Cardiac septum (tissue), 1 donor: ENCODE measurements around the gene ENAH. TPM values are rescaled to one million over a fixed set of nuclear protein-coding genes. Genes with fewer than 3 reads are reported as not detected.
A peak's percentile ranks its signal among the peaks of the same experiment; 100 is the strongest.
"Not testable (repeated sequence)": the region's sequence is repeated elsewhere in the genome, so short reads cannot be mapped to it uniquely, and the experiment has no call there.

Experiments used
- DNase-seq: peaks from one replicate; pipeline ENCODE4 v3.0.0-alpha.2; 2020; ENCODE audit warnings: low spot score
- intact Hi-C: fragments of 100-400 bp; cut with DNase I; formaldehyde crosslinking; loops from one replicate; pipeline ENCODE4 v1.14.0; 2022
- long read RNA-seq: library from polyadenylated mRNA; unstranded; transcript quantifications from one replicate; pipeline ENCODE4 v2.0.0, GENCODE V29; 2021
- total RNA-seq: library from RNA; stranded (reverse); fragmentation: NEBNext Ultra II Directional; extraction: Animal tissue kit (Norgen Biotek cat#: 25700); gene quantifications from one replicate; pipeline ENCODE4 v1.2.1, GENCODE V29; 2021
- donor health status: DM: no; HTN: no; CAD: no.

ENAH gene
- 195 TPM for total RNA-seq
- long read RNA-seq, full-length matches to known transcripts, result 15 of 63 reads
- long read RNA-seq, partial matches to known transcripts, result 14 of 63 reads
- long read RNA-seq, other reads (novel, unspliced or antisense), result 34 of 63 reads

DNA sequence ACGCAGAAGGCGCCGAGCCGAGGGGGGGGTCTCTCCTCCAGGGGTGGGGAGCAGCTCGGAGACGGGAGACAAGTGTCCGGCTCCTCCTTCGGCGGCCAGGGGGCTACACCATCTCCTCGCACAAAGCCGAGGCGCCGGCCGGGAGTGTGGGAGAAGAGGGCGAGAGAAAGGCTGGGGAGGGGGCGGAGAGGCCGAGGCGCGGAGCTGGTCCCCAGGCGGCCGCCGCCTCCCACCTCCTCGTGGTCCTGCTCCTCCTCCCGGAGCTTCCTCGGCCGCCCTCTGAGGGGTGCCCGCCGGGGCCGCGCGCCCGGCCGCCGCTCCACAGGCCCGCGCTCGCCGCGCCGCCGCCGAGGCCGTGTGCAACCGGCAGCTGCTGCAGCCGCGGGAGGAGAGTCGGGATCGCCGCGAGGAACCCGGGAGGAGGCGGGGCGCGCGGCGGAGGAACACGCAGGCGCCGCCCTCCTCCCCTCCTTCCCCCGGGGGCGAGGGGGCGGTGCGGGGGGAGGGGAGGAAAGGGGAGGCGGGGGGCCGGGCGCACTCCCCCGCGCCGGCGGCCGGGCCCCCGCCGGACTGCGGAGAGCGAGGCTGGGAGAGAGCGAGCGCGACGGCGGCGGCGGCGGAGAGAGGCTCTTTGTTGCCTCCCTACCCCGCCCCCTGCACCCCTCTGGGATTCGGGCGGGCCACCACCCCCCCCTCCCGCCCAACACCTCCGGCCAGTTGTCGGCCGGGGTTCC is at the start of gene ENAH:
ENAH (minus strand) TSS at position 395 of the 734 bp plus-strand sequence. CDS start 433 bp downstream, outside the sequence.
- DNase-seq, result peak; percentile 89

DNA sequence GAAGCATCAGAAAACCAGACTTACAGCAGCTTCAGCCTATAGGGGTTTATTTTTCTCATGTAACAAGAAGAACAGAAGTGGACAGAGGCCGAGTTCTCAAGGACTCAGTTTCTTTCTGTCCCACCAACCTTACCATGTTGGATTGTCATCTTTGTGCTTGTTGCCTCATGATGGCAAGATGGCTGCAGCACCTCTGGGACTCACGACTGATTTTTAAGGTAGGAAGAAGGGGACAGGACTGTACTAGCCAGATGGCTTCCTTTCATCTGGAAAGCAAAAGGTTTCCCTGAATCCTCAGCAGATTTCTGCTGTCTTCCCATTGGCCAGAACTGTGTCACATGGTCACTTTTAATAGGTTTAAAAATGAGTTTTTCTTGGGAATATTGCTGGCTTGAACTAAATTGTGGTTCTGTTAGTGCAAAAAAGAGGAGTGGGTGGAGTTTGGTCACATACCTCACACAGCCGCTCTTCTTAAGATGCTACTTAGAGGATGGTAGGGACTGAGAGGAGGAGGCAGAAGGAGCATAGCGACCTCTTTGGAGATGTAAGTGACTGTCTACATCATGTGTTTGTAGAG is 48.1 kb upstream of the ENAH start:
- DNase-seq, result no peak
- intact Hi-C loops, result no loop called here

More for the DNA sequence above, at the start of gene ENAH:
- intact Hi-C loops, result loop anchor here (5.0 kb wide), 4 partner anchors 71 to 344 kb away; partner anchors contain the start of gene SDE2

DNA sequence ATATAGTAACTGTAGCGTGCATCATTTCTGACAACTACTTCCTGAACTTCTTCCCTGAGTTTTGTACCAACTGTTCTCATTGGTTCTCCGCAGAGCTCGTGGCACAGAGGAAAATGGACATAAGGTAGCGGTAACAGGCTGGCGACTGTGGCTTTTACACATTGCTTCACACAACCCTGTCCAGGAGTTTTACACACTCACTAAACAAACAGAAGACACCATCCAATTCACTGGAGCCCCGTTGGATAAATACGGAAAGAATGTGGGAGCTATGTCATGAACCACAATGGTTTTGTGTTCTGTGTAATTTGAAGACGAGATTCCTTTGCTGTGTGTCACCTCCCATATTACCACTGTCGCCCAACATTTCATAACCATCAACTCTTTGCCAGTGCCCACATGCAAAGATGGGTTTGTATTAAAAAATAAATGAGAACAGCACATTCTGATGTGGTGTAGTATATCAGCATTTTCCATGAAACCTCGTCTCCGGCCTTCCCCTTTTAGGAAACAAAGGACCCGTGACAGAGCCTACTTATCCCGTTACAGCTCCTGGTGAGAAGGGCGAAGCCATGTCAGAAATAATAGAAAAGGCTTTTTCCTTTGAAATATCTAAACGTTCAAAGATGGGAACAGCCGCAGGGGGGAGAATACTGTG is 47.4 kb upstream of the ENAH start:
- intact Hi-C loops, result no loop called here
- no peak for DNase-seq

DNA sequence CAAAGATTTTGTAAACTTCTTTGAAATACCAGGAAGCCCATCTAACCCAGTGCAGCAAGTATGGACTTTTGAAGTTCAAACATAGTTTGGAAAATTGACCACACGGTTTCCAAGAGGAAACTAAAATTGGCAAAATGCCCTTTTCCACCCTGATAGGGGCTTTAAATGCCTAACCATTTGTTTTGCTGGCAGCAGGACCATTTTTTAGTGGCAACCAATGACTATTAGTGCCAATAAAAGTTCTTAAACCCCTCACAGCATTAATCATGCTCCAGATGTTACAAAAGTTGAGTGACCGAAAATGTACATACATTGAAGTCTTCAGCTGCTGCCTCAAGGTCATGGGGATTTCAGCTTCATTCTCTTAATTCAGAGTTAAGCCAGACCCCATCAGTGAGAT is 46.4 kb upstream of the ENAH start:
- intact Hi-C loops, result loop anchor here (5.0 kb wide), 1 partner anchor 68 kb away; no protein-coding TSS in a partner anchor
- no peak for DNase-seq

DNA sequence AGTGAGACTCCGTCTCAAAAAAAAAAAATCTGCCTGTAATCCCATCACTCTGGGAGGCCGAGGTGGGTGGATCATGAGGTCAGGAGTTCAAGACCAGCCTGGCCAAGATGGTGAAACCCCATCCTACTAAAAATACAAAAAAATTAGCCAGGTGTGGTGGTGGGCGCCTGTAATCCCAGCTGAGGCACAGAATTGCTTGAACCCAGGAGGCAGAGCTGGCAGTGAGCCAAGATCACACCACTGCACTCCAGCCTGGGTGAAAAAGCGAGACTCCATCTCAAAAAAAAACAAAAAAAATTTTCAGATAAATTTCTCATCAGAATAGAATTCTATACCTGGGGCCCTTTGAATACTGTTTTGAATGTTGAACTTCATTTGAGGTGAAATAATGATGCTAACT is 45.3 kb upstream of the ENAH start:
- not testable (repeated sequence) for DNase-seq
- intact Hi-C loops, result loop anchor here (5.0 kb wide), 1 partner anchor 69 kb away; no protein-coding TSS in a partner anchor

DNA sequence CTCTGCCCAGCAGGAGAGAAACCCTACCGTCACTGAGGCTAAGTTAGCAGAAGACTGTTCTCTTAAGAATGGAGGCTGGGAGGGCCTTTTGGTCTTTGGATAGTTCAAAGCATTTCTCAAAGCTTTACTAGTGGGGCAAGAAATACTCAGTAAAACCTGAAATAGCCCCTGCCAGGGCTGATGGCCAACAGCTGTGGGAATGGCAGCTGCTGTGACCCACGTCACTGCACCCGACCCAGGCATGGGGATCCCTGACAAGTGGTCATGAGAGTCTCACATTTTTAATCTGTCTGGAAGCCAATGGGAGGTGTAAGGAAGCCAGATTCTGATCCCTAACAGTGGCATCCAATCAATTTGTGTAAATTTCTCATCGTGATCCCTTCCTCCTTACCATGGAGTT is 44.5 kb upstream of the ENAH start:
- intact Hi-C loops, result loop anchor here (5.0 kb wide), 1 partner anchor 70 kb away; no protein-coding TSS in a partner anchor
- DNase-seq, result no peak

DNA sequence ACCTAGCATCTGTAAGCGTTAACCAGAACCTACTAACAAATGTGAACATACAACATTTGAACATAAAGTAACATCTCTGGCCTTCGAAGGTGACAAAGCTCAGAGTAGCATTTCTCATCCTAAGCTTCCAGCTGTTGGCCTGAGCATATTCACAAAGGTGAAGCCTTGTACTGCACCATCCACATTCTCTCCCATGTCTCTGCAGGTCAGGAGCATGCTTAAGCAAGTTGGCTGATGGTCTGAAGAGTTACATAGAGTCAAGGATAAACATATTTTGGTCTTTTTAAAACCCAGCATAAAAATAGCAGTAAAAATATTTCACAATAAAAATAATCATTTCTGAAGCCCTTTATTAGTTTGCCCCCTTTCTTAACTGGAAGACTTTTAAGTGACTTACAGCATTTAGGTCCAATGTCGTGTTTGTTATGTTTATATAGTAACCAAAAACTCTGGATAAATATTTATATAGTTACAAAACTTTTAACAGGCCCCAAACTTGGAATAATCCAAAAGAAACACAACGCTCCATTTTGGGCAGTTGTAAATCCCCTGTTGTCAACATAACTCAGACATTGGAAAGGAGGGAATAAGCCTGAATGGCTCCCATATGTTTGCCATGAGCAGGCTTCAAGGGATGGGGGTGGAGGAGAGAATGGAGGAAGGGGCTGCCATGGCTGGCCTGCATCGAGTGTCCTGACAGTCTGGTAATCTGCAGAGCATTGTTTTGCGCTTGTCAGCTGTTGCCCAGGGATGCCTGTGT is 42.8 kb upstream of the ENAH start:
- intact Hi-C loops, result loop anchor here (5.0 kb wide), 1 partner anchor 72 kb away; no protein-coding TSS in a partner anchor
- DNase-seq, result no peak

DNA sequence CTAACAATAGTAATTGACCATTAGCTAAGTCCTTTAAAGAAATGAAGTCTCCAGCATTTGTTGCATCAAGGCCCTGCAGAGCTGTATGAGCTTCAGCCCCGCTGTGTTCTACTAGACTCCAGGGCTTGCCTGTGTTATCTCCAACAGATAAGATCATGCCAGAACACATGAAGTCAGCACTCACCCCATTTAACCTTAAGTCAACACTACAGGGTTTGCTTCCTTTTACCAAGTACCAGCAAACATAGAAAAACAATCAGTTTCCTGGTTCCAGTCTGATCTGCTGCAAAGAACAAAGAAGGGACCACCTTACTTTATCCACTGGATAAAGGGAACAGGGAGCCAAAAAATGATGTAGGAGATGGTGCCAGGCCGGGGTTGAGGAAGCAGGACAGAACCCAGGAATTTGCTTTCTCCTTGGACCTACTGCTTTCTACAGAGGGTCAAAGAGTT is 41.3 kb upstream of the ENAH start:
- no peak for DNase-seq
- intact Hi-C loops, result no loop called here

DNA sequence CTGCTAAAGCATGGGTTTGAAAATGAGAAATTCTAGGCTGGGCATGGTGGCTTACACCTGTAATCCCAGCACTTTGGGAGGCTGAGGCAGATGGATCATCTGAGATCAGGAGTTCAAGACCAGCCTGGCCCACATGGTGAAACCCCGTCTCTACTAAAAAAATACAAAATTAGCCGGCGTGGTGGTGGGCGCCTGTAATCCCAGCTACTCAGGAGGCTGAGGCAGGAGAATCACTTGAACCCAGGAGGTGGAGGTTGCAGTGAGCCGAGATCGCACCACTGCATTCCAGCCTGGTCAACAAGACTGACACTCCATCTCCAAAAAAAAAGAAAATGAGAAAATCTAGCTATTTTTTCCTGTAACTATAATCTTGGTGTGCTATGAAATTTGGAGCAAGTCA is 40.8 kb upstream of the ENAH start:
- DNase-seq, intact Hi-C loops: not testable (repeated sequence)

DNA sequence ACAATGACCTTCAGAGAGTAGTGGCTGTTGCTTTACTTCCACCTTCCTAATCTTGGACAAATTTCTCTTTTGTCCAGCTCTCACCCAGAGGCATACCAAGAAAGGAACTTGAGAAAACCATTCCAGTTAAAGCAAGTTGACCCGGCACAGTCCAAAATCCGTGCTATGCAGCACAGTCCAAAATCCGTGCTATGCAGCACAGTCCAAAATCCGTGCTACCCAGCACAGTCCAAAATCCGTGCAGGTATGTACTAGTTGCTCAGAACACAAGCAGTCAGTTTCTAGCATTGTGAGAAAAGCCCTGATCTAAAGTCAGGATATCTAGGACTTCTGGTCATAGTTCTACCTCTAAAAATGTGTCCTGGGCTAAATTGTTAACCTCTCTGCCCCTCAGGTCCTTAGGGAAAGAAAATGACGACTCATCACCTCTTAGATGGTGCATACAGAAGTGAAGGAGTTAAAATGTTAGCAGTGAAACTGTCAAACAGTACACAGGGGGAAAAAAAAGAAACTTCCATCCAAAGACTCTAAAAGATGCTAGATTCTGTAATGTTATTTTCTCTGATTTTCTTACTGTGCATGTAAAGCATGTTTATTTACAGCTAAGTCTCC is 40.3 kb upstream of the ENAH start:
- intact Hi-C loops, result no loop called here
- no peak for DNase-seq

DNA sequence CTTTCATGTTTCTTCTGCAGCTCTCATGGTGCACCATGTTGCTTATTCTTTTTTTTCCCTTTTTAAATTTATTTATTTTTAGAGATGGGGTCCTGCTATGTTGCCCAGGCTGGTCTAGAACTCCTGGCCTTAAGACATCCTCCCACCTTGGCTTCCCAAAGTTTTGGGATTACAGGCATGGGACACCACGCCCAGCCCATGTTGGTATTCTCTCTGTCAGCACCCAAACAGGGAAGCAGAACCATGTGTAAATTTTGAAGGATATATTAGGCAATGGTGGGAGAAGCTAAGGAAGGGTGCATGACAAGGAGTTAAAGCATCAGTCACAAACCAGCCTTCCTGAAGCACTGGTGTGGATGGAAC is 39.6 kb upstream of the ENAH start:
- DNase-seq, result no peak
- intact Hi-C loops, result no loop called here

DNA sequence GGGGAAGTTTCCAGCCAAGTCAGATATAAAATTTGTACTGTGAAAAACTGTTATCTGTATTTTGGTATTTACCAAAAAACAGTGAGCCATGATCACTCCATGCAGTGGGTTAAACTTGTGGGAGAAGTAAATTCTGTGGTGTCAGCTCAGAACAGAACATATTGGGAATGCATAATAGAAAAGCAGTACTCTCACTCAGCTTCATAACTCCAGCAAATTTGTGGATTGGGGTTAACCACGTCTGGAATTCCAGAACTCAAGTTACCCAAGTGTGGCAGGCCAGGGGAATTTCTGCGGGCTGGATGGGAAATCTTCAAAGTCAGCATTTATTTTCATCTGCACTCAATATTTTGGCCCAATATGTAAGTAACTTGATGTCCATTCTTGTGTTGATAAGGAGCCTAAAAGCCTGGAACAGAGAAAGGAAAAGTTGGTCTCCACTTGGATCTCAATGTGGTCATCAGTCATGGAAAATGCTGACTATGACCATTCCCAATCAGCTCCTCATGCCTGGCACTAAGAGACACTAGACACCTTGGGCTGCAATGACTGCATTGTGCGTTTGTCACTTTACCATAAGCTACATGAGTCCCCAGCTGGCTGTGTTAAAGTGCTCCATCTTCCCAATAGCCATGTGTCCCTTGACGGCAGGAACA is 39.1 kb upstream of the ENAH start:
- intact Hi-C loops, result no loop called here
- no peak for DNase-seq

DNA sequence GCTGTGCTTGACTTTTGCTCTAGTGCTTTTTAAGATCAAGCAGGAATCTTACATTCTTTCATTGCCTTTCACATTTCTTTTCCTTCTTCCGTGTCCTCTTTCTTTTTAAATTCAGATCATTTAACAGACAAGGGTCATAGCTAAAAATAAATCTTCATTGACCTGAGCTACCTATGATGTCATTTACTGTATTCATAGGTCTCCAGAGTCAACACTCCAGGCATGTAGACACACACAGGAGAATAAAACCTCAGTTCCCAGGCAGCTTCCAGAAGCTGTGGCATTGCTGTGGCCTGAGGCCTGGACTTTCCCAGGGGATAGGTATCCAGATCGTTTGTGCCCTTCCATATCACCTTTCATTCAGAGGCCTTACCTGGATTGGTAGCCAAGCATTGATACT is 38.5 kb upstream of the ENAH start:
- DNase-seq, result no peak
- intact Hi-C loops, result no loop called here

DNA sequence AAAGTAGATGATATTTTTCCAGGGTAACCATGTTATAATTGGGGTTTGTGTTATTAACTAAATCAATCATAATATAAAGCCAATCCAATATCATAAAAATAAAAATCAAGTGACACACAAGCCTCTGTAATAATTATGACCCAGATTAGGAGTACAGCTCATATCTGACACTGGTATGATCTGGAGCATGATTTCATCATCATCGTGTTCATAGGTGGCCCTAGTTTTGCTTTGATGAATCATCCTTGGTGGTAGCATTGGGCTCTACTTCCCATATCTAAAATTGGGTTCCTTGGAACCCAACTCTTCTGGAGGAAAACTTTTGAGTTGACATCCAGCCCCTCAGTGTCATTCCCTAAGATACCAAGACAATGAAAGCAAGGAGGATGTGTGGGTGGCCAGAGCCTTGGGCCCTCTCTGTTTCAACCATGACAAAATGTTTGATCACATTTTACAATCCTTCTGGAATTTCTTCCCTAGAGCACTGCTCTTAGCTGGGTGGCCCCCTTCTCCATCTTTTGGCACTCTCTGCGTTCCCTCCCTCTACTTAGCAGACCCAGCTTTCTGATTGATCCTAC is 37.0 kb upstream of the ENAH start:
- intact Hi-C loops, result no loop called here

DNA sequence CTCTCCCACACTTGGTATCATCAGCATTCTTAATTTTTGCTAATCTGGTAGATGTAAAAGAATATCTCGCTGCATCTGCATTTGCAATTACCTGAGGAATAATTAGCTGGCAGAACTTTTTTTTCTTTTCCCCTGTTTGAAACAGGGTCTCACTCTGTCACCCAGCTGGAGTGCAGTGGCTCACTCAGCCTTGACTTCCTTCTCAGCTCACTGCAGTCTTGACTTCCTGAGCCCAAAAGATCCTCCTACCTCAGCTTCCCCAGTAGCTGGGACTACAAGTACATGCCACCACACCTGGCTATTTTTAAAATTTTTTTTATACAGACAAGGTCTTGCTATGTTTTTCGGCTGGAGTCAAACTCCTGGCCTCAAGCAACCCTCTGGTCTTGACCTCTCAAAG is 35.4 kb upstream of the ENAH start:
- no peak for DNase-seq
- intact Hi-C loops, result no loop called here

More for the DNA sequence above, 37.0 kb upstream of the ENAH start:
- no peak for DNase-seq

DNA sequence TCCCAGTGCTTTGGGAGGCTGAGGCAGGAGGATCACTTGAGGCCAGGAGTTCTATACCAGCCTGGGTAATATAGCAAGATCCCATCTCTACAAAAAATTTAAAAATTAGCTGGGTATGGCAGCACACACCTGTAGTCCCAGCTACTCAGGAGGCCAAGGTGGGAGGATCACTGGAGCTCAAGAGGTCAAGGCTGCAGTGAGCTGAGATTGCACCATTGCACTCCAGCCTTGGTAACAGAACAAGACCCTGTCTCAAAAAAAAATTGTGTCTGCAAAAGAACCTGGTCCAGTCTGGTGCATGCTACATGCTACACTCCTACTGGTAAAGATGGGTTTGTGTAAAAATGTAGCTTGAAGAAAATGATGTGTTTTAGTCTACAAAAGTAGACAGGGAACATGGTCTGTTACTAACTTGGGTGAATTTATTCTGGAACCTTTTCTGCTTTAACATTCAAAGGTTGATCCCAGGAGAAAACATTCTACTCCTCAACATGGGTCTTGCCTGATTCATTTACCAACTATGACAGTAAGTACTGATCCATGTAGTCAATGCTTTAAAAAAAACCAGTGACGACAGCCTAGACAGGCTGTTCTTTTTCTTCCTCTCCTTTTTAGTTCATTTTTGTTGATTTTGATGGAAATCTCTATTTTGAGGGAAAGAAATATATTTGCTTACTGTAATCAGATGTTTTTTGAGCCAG is 32.7 kb upstream of the ENAH start:
- no peak for DNase-seq
- intact Hi-C loops, result no loop called here

DNA sequence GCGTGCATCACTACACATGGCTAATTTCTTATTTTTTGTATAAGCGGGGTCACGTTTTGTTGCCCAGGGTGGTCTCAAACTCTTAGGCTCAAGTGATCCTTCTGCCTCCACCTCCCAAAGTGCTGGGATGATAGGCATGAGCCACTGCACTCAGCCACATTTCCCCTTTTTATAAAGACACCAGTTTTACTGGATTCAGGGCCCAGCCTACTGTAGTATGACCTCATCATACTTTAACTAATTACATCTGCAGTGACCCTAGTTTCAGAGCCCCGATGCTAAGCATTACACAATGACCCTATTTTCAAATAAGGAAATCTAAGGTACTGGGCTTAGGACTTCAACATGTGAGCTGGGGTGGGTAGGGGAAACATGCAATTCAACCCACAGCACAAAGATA is 31.8 kb upstream of the ENAH start:
- intact Hi-C loops, result no loop called here
- DNase-seq, result no peak

DNA sequence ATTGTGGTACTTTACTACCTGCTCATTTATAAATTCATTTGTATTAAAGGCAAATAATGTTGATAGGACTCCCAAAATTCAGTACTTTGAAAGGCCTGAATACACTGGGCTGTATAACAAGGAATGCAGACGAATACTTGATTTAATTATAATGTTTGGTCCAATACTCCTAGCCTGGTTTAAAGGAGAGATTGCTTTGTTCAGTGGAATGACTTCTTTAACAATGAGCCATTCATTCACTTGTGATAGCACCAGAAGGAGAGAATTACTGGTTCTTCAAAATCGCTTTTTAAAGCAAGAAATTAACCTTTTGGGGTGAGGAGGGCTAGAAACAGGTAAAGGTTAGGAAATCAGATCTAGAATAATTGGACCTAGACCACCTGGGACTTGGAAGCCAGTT is 28.3 kb upstream of the ENAH start:
- intact Hi-C loops, result no loop called here
- DNase-seq, result no peak
